ENCODE results near the gene DUSP7. TPM values are rescaled to one million over a fixed set of nuclear protein-coding genes. Genes with fewer than 3 reads are reported as not detected.

Gene DUSP7
- total RNA-seq, 2 donors from 2014 or later: 9.1 to 34.0 TPM

DNA sequence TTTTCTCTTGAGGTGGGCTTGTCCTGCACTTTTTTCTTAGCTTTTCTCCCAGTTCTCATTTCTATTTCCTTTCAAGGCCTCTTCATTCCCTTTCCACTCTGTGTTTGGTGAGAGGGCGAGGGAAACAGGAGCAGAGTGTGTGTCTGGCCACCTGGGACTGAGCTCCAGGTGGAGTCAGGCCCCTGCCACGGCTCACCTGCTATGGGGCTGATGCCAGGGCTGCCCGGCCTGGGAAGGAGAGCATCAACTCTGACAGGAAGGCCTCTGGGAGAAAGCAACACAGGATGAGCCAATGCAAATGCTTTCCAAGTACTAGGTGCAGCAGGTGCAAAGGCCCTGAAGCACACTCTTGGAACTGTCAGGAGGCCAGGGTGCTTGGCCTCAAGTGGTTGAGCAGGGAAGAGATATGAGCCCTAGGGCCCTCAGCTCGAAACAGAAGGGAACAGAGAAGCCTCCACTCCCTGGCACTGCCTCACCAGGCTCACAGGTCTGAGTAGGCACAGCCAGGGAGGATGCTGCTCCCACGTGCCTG, 27.3 kb upstream of the DUSP7 start:
- H3K27ac ChIP-seq: no peak overlapping the region
- H3K4me3 ChIP-seq: no peak overlapping the region
- TF ChIP-seq, protein P1, sequence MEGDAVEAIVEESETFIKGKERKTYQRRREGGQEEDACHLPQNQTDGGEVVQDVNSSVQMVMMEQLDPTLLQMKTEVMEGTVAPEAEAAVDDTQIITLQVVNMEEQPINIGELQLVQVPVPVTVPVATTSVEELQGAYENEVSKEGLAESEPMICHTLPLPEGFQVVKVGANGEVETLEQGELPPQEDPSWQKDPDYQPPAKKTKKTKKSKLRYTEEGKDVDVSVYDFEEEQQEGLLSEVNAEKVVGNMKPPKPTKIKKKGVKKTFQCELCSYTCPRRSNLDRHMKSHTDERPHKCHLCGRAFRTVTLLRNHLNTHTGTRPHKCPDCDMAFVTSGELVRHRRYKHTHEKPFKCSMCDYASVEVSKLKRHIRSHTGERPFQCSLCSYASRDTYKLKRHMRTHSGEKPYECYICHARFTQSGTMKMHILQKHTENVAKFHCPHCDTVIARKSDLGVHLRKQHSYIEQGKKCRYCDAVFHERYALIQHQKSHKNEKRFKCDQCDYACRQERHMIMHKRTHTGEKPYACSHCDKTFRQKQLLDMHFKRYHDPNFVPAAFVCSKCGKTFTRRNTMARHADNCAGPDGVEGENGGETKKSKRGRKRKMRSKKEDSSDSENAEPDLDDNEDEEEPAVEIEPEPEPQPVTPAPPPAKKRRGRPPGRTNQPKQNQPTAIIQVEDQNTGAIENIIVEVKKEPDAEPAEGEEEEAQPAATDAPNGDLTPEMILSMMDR (IDR thresholded peaks at IDR 0.05): no peak
- TF ChIP-seq POLR2AphosphoS5 (IDR thresholded peaks at IDR 0.05): no peak
- TF ChIP-seq POLR2A (IDR thresholded peaks at IDR 0.05): no peak
- DNase-seq (ENCODE audit: low spot score): no peak
- WGBS: 92% methylated on average over 5 of the region's 5 CpGs
- no peaks in the 10 kb centered on the region for H3K9me3 ChIP-seq
- intact Hi-C loops (cut with DNase I): no loop called here
- H3K36me3 ChIP-seq: no peaks in the 10 kb centered on the region
- no peaks in the 10 kb centered on the region for H3K4me1 ChIP-seq (replicated peaks)
- H3K27me3 ChIP-seq (replicated peaks; ENCODE audit: insufficient read depth): no peaks in the 10 kb centered on the region

DNA sequence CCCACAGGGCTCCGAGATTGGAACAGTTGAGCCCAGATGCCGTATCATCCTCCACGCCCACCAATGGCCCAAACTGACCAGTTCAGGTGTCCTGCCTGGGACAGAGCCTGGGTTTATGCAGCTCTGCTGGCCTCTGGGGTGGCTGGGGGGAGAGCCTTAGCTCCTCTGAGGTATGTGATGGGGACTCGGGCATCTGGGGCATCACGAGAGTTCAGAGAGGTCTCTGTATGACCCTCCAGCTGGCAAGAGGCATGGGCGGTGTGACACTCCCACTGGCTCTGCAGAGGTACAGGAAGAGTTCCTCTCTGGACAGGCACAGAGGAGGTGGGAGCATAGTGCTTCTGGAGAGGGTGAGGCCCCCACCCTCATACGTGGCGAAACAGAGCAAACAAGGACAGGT, 26.6 kb upstream of the DUSP7 start:
- intact Hi-C loops (cut with DNase I): no loop called here
- DNase-seq (ENCODE audit: low spot score): no peak
- Histone ChIP-seq H3K4me3 (no peak overlapping the region), H3K36me3 (no peaks in the 10 kb centered on the region), H3K9me3 (no peaks in the 10 kb centered on the region), H3K27me3 (replicated peaks; ENCODE audit: insufficient read depth) (no peaks in the 10 kb centered on the region), H3K27ac (no peak overlapping the region), H3K4me1 (replicated peaks) (no peaks in the 10 kb centered on the region)
- 88% methylated on average over 8 of the region's 8 CpGs for WGBS
- TF ChIP-seq POLR2AphosphoS5 (IDR thresholded peaks at IDR 0.05) (no peak), POLR2A (IDR thresholded peaks at IDR 0.05) (no peak)
- TF ChIP-seq, protein P1 (IDR thresholded peaks at IDR 0.05): no peak

DNA sequence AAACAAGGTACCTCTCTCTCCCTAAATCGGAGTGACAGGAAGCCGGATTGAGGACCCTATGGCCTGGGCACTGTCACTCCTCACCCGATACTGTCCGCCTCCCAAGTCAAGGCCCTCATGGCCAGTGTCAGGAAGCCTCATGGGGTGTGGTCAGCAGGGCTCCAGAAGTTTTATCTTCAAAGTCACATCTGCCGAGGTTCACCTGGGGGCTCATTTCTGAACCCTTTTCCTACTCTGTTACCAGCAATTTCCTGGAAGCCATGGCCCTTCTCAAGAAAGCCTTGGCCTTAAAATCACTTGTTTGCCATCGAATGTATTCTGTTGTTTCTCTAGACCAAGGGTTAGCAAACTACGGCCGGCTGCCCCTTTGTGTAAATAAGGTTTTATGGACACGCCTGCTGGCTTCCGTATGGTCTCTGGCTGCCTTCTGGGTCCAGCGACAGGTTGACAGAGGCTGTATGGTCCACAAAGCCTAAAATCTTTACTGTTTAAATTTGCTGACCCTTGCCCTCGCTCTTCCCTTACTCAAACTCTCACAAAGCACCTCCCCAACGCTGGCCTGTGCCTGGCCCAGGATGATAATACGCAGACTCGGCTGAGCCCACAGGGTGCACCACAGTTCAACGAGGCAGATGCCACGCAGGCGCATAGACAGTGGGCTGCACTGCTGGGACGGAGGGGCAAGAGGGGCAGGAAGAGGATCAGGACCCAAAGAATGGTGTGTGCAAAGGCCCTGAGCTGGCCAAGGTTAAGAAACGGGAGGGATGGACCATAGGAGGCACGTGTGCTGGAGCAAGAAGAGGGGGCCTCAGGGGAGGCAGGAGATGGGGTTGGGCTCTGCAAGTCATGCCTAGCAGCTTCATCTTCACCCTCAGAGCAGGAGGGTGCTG, 24.7 kb upstream of the DUSP7 start:
- DNase-seq (ENCODE audit: low spot score): no peak
- Histone ChIP-seq H3K9me3 (no peaks in the 10 kb centered on the region), H3K27me3 (replicated peaks; ENCODE audit: insufficient read depth) (no peaks in the 10 kb centered on the region), H3K36me3 (no peaks in the 10 kb centered on the region), H3K4me1 (replicated peaks) (no peaks in the 10 kb centered on the region), H3K4me3 (no peak overlapping the region), H3K27ac (no peak overlapping the region)
- intact Hi-C loops (cut with DNase I): no loop called here
- 81% methylated on average over 21 of the region's 21 CpGs for WGBS
- TF ChIP-seq POLR2AphosphoS5 (IDR thresholded peaks at IDR 0.05) (no peak), POLR2A (IDR thresholded peaks at IDR 0.05) (no peak)
- TF ChIP-seq, protein P1 (IDR thresholded peaks at IDR 0.05): no peak

DNA sequence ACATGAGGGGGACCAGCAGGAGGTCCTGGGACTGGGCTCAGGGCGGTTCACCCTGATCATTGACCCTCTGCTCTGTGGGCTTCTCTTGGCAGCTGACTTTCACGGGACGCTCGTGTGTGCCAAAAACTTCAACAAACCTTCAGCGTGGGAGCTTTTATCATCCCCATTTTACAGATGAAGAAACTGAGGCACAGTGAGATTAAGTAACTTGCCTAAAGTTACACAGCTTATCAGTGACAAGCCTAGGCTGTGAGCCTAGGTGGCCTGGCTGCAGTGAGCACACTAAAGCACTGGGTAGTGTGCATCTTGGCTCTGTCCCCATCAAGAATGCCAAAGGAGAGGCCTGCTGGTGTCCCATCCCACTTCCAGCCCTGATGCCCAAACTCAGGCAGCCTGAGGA, 23.6 kb upstream of the DUSP7 start:
- intact Hi-C loops (cut with DNase I): no loop called here
- 92% methylated on average over 5 of the region's 5 CpGs for WGBS
- no peaks in the 10 kb centered on the region for H3K4me1 ChIP-seq (replicated peaks)
- no peaks in the 10 kb centered on the region for H3K9me3 ChIP-seq
- H3K4me3 ChIP-seq: no peak overlapping the region
- no peak overlapping the region for H3K27ac ChIP-seq
- no peaks in the 10 kb centered on the region for H3K36me3 ChIP-seq
- no peaks in the 10 kb centered on the region for H3K27me3 ChIP-seq (replicated peaks; ENCODE audit: insufficient read depth)
- TF ChIP-seq POLR2AphosphoS5 (IDR thresholded peaks at IDR 0.05): no peak
- TF ChIP-seq POLR2A (IDR thresholded peaks at IDR 0.05): no peak
- TF ChIP-seq, protein P1 (IDR thresholded peaks at IDR 0.05): no peak
- no peak for DNase-seq (ENCODE audit: low spot score)
